Right lobe of liver (tissue), 4 donors: ENCODE measurements around the gene MIEF1.

ENCODE experiments used
- CTCF ChIP-seq, 4 donors: fragments of 200-600 bp in 3 of 4; fragments of 450-650 bp in 1 of 4; IDR thresholded peaks; one replicate each; pipeline versions ENCODE4 v1.5.1 to v1.8.0; 2016 to 2022; ENCODE audit warnings: antibody characterized with exemption in 4 of 4, mild to moderate bottlenecking in 2 of 4
- POLR2A ChIP-seq: fragments of 450-650 bp; IDR thresholded peaks from one replicate; pipeline ENCODE4 v1.6.1; 2017; ENCODE audit warnings: antibody characterized with exemption, mild to moderate bottlenecking
- donor health status: DM: no; HTN: no; CAD: no.
- donor health status: DM: no; HTN: no; CAD: no.
- donor health status: DM: no; HTN: yes; CAD: no.

- no peak for TF ChIP-seq CTCF (IDR thresholded peaks at IDR 0.05)
- TF ChIP-seq POLR2A, result no peak
Measured at GRCh38 chr22:39525658-39525975, 23.5 kb downstream of the MIEF1 start.
